Measurements from ENCODE around the gene AGRN. TPM values are rescaled to one million over a fixed set of nuclear protein-coding genes. Genes with fewer than 3 reads are reported as not detected.

The AGRN gene
- total RNA-seq, 1 donor from 2014 or later: 34.1 TPM

DNA sequence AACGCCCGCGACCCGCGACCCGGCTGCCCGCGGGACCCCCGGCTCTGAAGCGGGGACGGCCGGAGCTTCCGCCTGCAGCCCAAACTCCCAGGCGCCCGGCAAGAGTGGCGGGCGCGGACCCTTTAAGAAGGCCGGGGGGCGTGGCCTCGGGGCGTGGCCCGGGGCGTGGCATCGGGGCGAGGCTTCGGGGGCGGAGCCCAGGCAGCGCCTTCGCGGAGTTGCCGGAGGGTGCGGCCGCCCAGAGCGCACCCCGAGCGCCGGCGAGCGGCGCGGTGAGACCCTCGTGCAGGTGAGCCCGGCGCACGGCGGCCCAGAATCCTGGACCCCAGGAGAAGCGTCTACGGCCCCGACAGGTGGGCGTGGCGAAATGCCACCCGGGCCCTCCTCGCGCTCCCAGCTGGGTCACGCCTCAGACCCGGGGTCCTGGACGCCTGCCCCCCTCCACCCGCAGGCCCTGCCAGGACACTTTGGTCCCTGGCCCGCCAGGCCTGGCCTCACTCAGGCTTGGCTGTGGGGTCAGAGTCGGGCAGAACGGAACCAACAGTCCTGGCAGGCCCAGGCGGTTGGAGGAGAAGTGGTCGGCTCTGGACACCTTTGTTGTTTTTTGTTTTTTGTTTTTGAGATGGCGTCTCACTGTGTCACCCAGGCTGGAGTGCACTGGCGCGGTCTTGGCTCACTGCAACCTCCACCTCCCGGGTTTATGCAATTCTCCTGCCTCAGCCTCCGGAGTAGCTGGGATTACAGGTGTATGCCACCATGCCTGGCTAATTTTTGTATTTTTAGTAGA, 39.8 kb downstream of the AGRN start:
- Histone ChIP-seq H3F3A (ENCODE audit: low read depth) (peaks cover 7% of the 10 kb centered on the region), H3K27me3 (peaks cover 80% of the 10 kb centered on the region), H3K27ac (no peak overlapping the region), H3K9me3 (ENCODE audit: low read depth) (no peaks in the 10 kb centered on the region), H3K79me2 (ENCODE audit: low read depth) (no peaks in the 10 kb centered on the region), H3K4me2 (peak overlapping the region; percentile 80), H3K4me3 (peak overlapping the region; percentile 58), H2AFZ (replicated peaks) (peak overlapping the region; percentile 75), H3K4me1 (peaks cover 17% of the 10 kb centered on the region), H3K36me3 (no peaks in the 10 kb centered on the region), H4K20me1 (ENCODE audit: low read depth) (peaks cover 29% of the 10 kb centered on the region), H3K9ac (no peak overlapping the region)
- H3K9me3 Mint-ChIP-seq: no peaks in the 10 kb centered on the region
- peak overlapping the region; percentile 76 for H3K4me3 Mint-ChIP-seq
- peaks cover 3% of the 10 kb centered on the region for H3K36me3 Mint-ChIP-seq
- H3K27me3 Mint-ChIP-seq (ENCODE audit: insufficient read depth, low read depth): peaks cover 26% of the 10 kb centered on the region
- TF ChIP-seq CTCF (IDR thresholded peaks at IDR 0.05) (no peak), EZH2 (IDR thresholded peaks at IDR 0.05) (peak; percentile 50), EZH2phosphoT487 (IDR thresholded peaks at IDR 0.05) (no peak)
- DNase-seq (ENCODE audit: low spot score): peak; percentile 95
- peaks cover 18% of the 10 kb centered on the region for H3K4me1 Mint-ChIP-seq
- H3K27ac Mint-ChIP-seq: no peak overlapping the region

DNA sequence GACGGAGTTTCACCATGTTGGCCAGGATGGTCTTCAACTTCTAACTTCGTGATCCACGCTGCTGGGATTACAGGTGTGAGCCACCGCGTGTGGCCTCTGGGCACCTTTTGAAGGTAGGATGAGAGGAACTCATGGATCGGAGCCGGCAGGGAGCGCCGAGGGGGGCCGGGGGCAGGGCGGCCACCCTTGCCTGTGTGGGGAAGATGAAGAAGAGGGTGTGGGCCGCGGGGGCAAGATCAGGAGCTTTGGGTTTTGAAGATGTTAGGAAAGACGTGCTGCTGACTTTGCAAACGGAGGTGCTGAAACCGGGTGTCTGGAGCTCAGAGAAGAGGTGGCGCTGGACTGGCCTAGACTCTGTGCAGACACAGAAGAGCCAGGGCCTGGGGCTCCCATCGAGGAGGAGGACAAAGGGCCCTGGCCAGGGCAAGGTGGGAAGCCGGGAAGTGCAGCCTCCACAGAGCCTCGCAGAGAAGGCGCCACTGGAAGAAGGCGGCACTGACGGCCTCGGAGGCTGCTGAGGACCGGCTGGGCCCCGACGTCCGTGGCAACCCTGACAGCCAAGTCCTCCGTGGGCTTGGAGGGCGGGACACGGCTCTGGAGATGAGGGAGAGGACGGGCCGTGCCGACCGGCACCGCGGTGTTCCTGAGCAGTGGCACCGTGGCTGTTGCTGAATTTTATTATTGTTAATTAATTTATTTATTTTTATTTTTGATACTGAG, 40.5 kb downstream of the AGRN start:
- TF ChIP-seq EZH2 (IDR thresholded peaks at IDR 0.05) (no peak), EZH2phosphoT487 (IDR thresholded peaks at IDR 0.05) (no peak)
- no peaks in the 10 kb centered on the region for H3K9me3 ChIP-seq (ENCODE audit: low read depth)
- peak overlapping the region; percentile 58 for H3K4me3 ChIP-seq
- peaks cover 9% of the 10 kb centered on the region for H3F3A ChIP-seq (ENCODE audit: low read depth)
- Mint-ChIP-seq H3K4me3 (peak overlapping the region; percentile 76), H3K36me3 (peaks cover 3% of the 10 kb centered on the region), H3K4me1 (peaks cover 20% of the 10 kb centered on the region), H3K9me3 (no peaks in the 10 kb centered on the region), H3K27ac (no peak overlapping the region), H3K27me3 (ENCODE audit: insufficient read depth, low read depth) (peaks cover 26% of the 10 kb centered on the region)
- H4K20me1 ChIP-seq (ENCODE audit: low read depth): peaks cover 29% of the 10 kb centered on the region
- H3K9ac ChIP-seq: no peak overlapping the region
- H3K27me3 ChIP-seq: peaks cover 84% of the 10 kb centered on the region
- H3K4me1 ChIP-seq: peaks cover 17% of the 10 kb centered on the region
- H2AFZ ChIP-seq (replicated peaks): no peak overlapping the region
- no peaks in the 10 kb centered on the region for H3K36me3 ChIP-seq
- no peak for DNase-seq (ENCODE audit: low spot score)
- no peak overlapping the region for H3K27ac ChIP-seq
- H3K79me2 ChIP-seq (ENCODE audit: low read depth): no peaks in the 10 kb centered on the region
- peak overlapping the region; percentile 80 for H3K4me2 ChIP-seq

GRCh38 chr1:1061682-1062345, 41.9 kb downstream of the AGRN start:
- Histone ChIP-seq H3K4me1 (peaks cover 17% of the 10 kb centered on the region), H3K9me3 (ENCODE audit: low read depth) (no peaks in the 10 kb centered on the region), H3K36me3 (no peaks in the 10 kb centered on the region), H3F3A (ENCODE audit: low read depth) (peaks cover 21% of the 10 kb centered on the region), H3K9ac (no peak overlapping the region), H3K27me3 (peaks cover 96% of the 10 kb centered on the region), H3K27ac (no peak overlapping the region), H3K79me2 (ENCODE audit: low read depth) (no peaks in the 10 kb centered on the region), H2AFZ (replicated peaks) (no peak overlapping the region), H3K4me3 (no peak overlapping the region), H4K20me1 (ENCODE audit: low read depth) (peaks cover 29% of the 10 kb centered on the region), H3K4me2 (no peak overlapping the region)
- DNase-seq (ENCODE audit: low spot score): peak; percentile 18
- Mint-ChIP-seq H3K36me3 (no peaks in the 10 kb centered on the region), H3K4me3 (peak overlapping the region; percentile 53), H3K27me3 (ENCODE audit: insufficient read depth, low read depth) (peaks cover 25% of the 10 kb centered on the region), H3K4me1 (peaks cover 23% of the 10 kb centered on the region), H3K9me3 (no peaks in the 10 kb centered on the region), H3K27ac (no peak overlapping the region)
- TF ChIP-seq EZH2 (IDR thresholded peaks at IDR 0.05) (no peak), EZH2phosphoT487 (IDR thresholded peaks at IDR 0.05) (no peak), CTCF (IDR thresholded peaks at IDR 0.05) (no peak)
